ENCODE results near the gene FHOD1.

Gene FHOD1

DNA sequence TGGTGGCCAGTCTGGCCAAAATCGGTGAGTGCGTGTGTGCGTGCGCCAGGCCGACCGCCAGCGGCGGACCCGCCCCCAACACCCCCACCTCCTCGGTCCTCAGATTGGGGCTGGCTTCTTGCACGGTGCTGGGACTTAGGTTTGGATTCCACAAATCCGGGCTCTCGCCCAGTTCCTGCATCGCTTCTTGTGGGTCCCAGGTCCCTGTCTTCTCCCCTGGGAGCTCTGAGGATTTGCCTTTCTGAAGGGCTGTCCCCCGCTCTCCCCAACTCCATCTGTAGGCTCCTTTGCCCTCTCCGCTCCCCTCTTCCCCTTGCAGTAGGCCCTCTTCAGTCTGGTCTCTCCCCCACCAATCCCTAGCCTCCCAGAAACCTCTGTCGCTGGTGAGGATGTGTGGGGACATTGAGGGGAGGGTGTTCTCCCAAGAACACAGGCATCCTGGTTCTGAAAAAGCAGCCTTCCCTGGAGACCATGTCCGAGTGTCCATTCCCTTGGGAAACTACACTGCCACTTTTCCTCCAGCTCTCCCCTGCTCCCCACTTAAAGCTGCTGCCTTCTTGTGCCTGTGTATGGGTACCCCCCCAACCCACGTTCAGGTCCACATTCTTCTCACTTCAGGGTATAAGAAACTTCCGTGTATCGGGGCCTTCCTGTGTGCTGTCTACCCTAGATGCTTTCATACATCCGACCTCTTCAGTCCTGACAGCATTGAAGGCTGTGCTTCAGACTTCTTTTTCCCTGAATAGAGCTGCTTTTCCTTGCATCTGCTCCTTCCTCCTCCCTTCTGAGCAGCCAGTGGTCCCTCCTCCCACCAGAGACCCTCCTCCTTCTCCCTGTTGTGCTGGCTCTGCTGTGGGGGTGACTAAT is 2.1 kb upstream of the FHOD1 start:
- no peak for DNase-seq (ENCODE audit: low read depth, low spot score)

- no peak for DNase-seq (ENCODE audit: low read depth, low spot score)
Observed at GRCh38 chr16:67248401-67249177, 1.3 kb upstream of the FHOD1 start, which contains the start of gene SLC9A5. Gene SLC9A5 (plus strand): TSS chr16:67248979. CDS start chr16:67249015, 36 bp downstream.

- DNase-seq (ENCODE audit: low read depth, low spot score) = no peak
Observed at GRCh38 chr16:67248073-67248400, 756 bp upstream of the FHOD1 start.

DNA sequence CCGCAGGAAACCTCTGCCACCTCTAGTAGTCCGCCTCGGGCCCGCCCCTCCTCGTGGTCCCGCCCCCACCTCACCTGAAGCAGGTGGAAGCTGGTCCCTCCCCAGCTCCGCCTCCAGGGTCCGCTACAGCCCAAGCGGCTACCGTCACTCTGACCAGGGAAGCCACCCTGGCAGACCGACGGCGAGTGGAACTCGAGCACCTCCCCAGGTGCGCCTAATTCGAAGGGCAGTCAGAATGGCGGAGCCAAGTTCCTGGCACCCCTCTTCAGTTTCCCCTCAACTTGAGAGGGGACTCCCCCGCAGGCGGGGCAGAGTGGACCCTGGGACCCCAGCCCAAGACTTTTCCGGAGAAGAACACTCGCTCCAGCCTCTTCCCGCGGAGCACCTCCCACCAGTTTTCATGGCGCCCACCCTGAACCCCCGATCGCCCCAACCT is 507 bp downstream of the FHOD1 start:
- no peak for DNase-seq (ENCODE audit: low read depth, low spot score)

DNA sequence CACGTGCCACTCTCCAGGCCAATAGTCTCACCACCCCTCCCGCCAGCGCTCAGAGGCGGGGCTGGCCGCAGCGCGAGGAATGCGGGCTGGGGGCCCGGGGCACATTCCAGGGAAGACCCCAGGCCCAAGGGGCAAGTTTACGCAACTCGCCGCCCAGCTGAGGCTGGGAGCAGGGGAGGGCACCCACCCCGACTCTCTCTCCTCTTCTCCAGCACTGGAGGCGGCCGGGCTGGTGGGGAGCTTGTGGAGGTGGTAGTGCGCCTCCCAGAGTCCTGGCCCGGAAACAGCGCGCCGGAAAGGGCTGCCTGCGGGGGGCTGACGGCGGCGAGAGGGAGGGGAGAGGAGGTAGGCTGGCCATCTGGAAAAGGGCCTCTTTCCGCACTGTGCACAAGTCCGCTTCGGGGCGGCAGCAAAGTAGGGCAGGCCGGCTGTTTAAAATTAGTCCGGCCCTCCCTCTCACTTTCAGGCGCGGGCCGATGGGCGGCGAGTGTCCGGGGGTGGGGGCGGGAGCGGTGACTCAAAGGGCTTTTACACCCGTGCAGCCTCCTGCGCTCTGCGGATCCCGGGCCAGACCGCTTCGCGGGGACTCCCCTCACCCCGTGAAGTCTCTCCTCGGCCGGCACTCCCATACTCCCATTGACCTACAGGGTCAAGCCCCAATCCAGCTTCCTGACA is 1.1 kb downstream of the FHOD1 start:
- peak; percentile 73 for DNase-seq (ENCODE audit: low read depth, low spot score)

- DNase-seq (ENCODE audit: low read depth, low spot score) = no peak
Observed at GRCh38 chr16:67245674-67246080, 1.6 kb downstream of the FHOD1 start.

- DNase-seq (ENCODE audit: low read depth, low spot score) = no peak
Observed at GRCh38 chr16:67245186-67245585, 2.1 kb downstream of the FHOD1 start.

DNA sequence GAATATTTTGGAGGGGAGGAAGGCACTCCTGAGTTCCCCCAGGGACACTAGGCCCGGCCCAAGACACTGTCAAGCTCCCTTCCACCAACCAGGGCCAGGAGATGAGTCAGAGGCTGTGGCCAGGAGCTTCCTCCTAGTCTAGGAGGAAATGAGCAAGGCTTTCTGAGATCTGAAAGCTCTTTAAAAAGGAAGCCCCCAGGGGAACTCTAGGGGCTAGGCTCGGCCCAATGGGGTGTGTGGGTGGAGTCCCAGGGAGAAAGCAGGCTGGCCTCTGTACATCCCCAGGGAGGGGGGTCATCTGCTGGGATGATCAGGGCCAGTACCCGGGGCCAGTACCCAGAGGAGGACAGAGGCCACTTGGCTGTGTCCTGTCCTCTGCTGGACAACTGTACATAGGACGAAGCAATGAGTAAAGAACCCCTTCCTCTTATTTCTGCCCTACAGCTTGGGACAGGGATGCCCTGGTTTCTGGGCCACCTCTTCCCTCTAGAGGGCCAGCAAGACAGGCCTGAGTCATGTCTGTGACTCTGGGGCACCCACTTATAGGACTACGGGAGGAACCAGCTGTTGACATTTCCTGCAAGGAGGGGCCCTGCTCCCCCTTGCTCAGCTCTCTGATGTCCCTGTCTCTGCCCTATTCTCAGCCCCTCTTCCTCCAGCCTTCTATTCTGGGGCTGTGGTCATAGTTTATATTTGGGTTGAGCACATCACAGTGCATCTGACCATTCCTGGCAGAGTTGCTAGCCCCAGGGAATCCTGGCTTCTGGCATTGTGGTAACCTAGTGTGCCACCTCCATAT is 2.7 kb downstream of the FHOD1 start:
- DNase-seq (ENCODE audit: low read depth, low spot score) = no peak

DNA sequence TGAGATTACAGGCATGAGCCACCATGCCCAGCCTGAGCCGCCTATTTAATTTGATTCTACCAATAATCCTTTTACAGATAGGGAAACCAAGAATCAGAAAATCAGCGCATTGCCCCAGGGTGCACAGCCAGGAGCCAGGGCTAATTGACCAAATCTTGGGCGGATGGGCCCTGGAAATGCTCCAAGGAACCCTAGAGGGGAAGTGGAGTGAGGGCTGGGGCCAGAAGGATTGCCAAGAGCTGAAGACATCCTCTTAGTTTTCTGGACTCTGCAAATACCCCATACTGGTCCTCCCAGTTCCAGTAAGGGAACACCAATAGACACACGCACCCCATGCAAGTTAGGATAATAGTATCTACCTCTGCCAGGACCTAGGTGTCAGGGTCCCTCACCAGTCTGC is 3.8 kb downstream of the FHOD1 start:
- DNase-seq (ENCODE audit: low read depth, low spot score) = no peak

GRCh38 chr16:67242138-67242730 is 5.0 kb downstream of the FHOD1 start:
- DNase-seq (ENCODE audit: low read depth, low spot score) = no peak

DNA sequence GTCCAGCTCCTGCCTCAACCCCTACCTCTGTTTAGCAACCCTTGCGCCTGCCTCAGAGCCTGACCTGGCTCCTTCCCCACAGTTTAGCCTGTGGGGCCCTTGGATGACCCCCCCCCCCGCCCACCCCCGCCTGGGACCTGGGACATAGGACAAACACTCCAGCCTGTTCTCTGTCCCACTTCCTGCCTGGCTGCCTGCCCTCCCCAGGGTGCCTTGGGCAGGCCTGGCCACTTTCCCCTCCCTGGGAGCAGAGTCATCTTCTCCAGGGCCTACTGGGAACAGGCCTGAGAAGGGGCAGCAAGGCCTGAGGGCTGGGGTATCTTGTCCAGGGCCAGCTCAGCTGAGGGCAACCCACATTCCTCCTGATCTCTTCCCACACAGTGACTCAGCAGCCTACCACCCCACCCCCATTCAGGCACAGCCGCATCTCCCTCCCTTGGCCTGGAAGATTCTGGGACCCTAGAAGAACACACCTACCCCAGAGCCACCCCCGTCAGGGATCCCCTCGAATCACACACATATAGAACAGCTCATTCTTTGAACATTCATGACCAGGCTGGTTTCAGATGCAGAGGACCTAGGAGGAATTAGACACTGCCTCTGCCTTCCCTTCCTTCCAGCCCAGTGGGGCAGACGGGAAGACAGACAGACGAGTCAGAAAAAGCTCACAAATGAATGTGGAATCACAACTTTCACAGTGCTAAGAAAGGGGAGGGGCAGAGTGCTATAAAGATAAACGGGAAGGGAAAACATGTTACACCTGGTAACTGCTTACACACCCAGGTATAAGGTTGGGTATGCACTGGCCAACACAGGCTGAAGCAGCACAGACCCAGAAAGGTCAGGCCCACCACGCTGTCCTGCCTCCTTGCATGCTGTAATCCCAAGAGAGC is 6.0 kb downstream of the FHOD1 start:
- DNase-seq (ENCODE audit: low read depth, low spot score) = peak; percentile 33

DNA sequence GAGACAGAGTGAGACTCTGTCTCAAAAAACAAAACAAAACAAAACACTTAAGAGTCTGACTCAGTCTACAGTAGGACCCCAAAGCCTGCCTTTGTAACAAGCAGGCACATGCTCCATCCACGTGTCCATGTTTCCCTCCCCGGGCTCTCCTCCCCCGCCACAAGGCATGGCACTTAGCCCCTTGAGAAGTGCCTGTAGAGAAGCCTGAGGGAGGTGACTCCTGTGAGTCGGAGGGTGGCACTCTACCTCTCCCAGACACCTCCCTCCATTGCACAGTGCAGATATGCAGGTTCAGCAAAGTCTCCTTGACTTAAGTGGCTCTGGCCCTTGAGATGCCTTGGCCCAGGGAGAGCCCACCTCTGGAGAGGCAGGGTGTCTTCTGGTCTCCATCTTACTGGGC is 6.8 kb downstream of the FHOD1 start:
- no peak for DNase-seq (ENCODE audit: low read depth, low spot score)

DNA sequence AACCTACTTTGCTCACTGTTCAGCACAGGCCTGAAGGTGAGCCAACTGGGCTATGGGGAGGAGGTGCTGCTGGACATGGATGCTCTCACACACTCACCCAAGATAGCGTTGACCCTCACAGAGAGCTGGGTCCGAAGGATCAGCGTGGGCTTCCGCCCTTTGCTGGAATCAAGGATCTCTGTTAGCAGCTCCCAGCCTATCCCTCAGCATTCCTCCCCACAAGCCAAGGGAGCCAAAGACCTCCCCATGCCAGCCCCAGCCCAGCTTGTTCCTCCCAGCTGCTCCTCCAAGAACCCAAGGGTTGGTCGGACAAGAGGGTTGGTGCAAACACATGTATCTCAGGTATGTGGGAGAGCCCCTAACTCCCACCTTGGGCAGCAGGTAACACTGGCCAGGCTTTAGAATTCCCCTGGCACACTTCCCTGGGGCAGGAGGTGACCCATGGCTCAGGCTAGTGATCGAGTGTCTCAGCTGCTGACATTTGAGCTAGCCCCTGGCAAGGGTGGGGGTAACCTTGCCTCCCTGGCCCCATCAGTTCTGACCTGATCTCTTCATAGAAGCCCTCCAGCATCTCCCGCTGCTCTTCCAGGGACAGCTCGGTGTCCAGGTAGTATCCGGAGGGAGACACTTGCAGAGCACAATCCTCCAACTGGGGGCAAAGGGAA is 8.3 kb downstream of the FHOD1 start:
- DNase-seq (ENCODE audit: low read depth, low spot score) = no peak

DNA sequence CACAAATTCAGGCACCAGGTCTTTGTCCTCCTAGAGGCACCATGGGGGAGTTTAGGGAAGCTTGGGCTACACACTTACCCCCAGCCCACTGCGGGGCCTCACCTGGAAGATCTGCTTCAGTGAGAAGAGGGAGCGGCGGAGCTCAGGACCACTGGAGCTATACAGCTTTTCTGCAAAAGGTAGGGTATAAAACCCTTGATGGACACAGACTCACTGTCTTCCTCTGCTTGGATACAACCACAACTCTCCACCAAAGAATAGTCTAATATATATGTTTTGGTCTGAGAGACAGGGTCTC is 9.1 kb downstream of the FHOD1 start:
- DNase-seq (ENCODE audit: low read depth, low spot score) = no peak

GRCh38 chr16:67237396-67238277 is 9.6 kb downstream of the FHOD1 start:
- no peak for DNase-seq (ENCODE audit: low read depth, low spot score)

- DNase-seq (ENCODE audit: low read depth, low spot score) = no peak
Observed at GRCh38 chr16:67236563-67237395, 10.5 kb downstream of the FHOD1 start.

- no peak for DNase-seq (ENCODE audit: low read depth, low spot score)
Observed at GRCh38 chr16:67235816-67236562, 11.3 kb downstream of the FHOD1 start.
